GM13977 (cell line): ENCODE results near the gene CSF2RB.

Experiments
- DNase-seq: peaks from one replicate; pipeline ENCODE4 v3.0.0; 2012; ENCODE audit warnings: low spot score
- in situ Hi-C: fragments of 300-500 bp; cut with MboI; formaldehyde crosslinking; loops from one replicate; pipeline ENCODE4 v1.12.0; 2022; ENCODE audit warnings: low sequenced_read_pairs, low pct_unique_long_range_greater_than_20kb, mixed read lengths, inconsistent platforms; ENCODE audit not compliant: unreplicated experiment
- TF ChIP-seq, protein P1 (sequence below): IDR thresholded peaks from 2 replicates; pipeline ENCODE4 v1.5.1; 2012; ENCODE audit warnings: mild to moderate bottlenecking, control low read depth; ENCODE audit not compliant: insufficient read depth; ENCODE audit errors: extremely low read depth, missing control alignments

The CSF2RB gene

DNA sequence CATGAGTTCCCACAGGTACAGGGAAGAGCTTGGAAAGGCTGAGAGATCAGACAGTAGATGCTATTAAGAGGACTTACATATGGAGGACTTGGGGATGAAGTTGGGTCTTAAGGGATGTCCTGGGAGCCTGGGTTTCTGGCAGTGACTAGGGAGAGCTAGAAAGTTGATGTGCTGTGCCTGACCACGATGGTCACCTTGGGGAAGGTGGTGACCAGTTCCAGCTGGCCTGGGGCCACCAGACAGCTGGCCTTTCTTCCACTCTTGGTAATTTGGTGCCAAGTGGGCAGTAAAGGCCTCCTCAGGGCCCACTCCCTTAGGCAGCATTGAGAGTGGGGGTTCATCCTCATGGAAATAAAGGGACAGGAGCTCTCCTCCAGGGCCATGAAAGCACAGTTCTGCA is 13.9 kb upstream of the CSF2RB start:
- TF ChIP-seq, protein P1, sequence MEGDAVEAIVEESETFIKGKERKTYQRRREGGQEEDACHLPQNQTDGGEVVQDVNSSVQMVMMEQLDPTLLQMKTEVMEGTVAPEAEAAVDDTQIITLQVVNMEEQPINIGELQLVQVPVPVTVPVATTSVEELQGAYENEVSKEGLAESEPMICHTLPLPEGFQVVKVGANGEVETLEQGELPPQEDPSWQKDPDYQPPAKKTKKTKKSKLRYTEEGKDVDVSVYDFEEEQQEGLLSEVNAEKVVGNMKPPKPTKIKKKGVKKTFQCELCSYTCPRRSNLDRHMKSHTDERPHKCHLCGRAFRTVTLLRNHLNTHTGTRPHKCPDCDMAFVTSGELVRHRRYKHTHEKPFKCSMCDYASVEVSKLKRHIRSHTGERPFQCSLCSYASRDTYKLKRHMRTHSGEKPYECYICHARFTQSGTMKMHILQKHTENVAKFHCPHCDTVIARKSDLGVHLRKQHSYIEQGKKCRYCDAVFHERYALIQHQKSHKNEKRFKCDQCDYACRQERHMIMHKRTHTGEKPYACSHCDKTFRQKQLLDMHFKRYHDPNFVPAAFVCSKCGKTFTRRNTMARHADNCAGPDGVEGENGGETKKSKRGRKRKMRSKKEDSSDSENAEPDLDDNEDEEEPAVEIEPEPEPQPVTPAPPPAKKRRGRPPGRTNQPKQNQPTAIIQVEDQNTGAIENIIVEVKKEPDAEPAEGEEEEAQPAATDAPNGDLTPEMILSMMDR = no peak
- DNase-seq = no peak
- in situ Hi-C loops = no loop called here

DNA sequence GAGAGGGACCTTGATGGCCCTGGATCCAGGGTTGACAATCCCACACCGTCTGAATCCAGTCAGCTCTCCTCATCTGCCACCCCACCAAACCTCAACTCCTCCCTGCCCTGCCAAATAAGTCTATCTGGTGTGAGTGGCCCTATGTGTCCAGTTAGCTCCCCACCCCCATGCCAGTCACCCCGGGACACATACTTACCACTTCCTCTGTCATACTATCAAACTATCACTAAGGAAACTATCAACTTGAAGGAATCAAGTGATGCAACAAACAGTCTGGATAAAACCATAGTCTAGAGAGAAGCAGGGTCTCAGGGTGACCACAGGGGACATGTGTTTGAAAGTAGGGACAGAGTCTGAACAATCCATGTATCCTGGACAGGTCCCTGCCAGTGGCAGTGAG is 13.2 kb upstream of the CSF2RB start:
- no peak for DNase-seq
- in situ Hi-C loops = no loop called here

DNA sequence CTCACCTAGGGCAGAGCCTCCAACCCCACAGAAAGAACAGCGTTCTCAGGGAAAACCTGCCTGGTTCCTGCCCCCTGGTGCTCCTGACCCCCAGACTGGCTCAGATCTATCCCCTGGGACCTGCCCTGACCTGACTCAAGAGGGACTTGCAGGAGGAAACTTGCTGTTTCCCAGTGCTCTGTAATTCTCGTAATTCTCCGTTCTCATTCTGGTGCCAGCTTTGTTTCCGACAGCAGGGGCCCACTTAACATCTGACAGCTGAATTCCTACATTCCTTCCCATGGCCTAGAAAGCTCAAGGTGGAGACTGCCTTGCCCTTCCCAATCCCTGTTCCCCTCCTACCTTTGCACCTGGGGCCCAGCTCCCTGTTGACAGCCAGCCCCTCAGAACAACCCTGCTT is 12.5 kb upstream of the CSF2RB start:
- DNase-seq = no peak
- TF ChIP-seq, protein P1 = no peak
- in situ Hi-C loops = no loop called here

More for the DNA sequence above, 13.2 kb upstream of the CSF2RB start:
- TF ChIP-seq, protein P1 = no peak

DNA sequence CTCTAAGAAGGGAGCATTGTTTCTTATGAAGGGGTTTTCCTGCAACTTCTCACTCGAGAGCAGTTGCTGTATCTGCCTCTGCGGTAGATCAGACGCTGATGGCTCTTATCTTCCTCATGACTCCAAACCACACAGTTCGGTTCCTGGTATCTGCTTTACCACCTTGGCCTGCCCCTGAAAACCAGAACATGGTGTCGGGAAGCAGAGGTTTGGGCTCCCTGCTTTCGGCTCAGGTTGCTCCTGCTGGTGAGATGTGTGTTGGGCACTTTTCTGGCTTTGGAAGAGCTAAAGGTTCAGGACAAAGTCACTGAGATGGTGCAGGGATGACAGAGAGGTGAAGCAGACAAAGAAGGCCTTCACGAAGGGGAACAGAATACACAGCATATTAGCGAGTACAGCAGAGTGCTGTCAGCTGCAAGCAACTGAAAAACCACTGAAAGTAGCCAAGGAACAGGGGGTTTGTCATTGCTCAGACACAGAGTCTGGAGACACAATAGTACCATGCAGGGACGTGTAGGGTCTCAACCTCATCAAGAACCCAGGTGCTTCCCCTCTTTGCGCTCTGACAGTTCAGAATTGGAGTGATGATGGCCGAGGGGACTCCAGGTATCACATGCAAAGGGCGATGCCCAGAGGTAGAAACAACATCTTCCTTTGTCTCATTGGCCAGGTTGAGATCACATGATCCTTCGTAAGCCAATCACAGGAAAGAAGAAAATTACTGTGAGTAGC is 11.9 kb upstream of the CSF2RB start:
- peak; percentile 82 for DNase-seq

DNA sequence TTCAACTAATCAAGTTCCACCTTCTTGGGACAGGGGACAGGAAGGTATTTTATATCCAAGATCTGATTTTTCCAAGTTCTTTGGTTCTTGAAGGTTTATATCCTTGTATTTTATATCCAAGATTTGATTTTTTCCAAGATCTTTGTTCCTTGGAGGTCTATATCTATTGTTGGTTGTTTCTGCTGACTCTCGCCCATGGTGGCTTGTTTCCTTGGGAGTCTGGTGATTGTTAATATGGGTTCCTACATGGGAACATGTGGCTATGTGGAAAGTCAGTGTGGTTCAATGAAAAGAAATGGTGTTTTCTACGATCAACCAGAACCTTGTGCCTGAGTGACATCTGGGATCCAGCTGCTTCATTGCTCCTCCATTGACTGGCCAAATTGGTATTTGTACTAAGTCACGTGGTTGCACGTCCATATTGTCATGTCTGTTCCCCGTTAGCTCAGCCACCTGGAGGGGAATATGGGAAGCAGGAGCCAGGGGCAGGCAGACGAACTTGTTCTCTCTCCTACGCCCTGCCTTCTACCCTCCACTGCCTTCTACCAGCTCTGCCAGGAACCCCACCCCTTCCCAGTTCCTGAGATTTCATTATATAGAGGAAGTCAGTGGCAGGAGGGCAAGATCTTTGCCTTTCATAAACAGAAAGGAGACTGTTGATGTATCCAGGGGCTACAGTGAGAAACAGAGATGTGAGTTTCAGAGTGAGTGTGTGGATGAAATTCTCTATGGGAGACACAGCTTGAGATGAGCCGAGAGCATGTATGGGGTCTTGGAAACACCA is 11.1 kb upstream of the CSF2RB start:
- no peak for DNase-seq
- in situ Hi-C loops = no loop called here

More for the DNA sequence above, 11.9 kb upstream of the CSF2RB start:
- in situ Hi-C loops = no loop called here
- TF ChIP-seq, protein P1 = no peak

DNA sequence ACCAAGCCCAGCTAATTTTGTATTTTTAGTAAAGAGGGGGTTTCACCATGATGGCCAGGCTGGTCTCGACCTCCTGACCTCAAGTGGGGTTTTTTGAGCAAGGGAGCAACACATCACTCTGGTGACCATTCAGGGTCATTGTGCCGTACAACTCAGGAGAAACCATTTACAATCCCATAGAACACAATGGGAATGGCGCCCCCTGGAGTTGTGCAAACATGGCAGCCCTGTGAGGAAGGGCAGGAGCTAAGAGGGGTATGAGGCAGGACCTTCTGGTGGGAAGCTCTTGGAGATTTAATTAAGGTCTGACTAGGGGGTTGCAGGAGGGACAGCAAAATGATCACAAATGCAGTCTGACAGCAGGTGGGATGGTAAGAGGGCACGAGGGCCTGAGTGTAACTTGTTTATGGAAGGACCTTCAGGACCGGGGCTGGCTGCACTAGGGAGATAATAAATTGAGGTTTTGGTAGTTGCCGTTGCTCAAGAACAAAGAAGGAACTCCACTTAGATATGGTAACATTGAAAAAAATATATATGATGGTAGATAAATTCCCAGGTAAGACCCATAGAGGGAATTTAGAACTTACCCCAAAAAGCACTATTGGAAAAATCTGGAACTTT is 9.1 kb upstream of the CSF2RB start:
- TF ChIP-seq, protein P1 = peak; percentile 13
- in situ Hi-C loops = no loop called here
- DNase-seq = no peak

More for the DNA sequence above, 11.1 kb upstream of the CSF2RB start:
- TF ChIP-seq, protein P1 = no peak
